HG03196 (cell line): ENCODE measurements around the gene CTRB1.
A peak's percentile ranks its signal among the peaks of the same experiment; 100 is the strongest.
"Not testable (repeated sequence)": the region's sequence is repeated elsewhere in the genome, so short reads cannot be mapped to it uniquely, and the experiment has no call there.

Source experiments
- ATAC-seq: cut with Tn5 transposase; IDR thresholded peaks from one replicate; pipeline ENCODE4 v1.9.1; 2021; ENCODE audit not compliant: unreplicated experiment

CTRB1 gene

DNA sequence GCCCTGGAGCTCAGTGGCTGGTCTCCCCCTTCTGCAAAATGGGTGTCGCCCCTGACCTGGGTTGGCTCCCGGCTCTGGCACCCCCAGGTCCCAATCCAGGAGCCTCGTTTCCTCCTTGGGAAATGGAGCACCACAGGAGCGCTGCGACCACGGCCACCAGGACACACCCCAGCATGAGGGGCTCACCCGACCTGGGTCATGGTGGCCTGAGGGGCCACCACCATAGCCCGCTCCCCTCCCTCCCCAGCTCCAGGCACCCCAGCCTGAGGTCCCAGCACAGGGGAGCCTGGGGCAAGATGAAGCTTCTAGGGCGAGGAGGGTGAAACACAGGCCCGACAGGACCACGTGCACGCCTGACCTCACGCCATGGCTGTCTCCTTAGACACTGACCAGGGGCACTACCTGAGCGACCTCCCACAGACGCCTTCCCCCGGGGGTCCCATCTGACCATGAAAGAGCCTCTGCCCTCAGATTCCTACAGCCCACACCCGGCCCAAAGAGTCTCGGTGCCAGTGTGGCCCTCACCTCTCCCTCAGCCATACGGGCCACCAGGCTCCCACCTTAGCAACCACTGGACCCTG is 20.8 kb downstream of the CTRB1 start:
- no peak for ATAC-seq

DNA sequence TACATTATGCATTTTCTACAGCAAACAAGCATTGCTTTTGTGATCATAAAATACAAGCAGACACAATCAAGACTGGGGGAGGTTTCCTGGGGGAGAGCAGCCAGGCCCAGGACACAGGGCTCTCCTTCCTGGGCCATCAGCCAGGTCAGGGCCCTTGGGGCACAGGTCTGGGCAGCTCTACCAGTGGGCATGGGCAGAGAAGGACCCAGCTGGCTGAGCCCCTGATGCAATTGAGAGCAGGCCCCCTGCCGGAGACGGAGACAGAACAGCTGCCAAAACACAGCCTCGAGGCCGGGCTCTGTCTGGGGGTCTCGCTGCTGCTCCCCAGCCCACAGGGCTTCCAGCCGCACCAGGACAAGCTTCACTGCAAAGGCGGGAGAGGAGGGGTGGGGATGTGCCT is 21.8 kb downstream of the CTRB1 start:
- ATAC-seq, result not testable (repeated sequence)

DNA sequence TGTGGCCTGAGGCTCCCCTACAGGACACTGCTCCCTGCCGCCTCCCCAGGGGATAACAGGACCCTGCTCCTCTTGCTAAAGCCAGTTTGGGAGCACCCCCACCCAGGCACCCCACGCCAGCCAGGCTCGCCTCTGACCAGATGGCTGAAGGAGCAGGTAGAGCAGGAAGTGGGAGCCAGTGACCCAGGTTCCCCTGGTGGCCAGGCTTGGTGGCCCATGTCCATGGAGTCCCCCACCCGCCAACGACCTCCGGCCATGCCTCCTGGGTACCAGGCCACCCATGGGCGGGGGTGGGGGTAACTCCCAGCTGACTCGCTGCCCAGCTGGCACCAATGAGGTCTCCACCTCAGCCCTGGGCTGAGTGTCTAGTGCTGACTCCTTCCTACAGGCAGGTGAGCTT is 22.6 kb downstream of the CTRB1 start:
- ATAC-seq, result no peak

DNA sequence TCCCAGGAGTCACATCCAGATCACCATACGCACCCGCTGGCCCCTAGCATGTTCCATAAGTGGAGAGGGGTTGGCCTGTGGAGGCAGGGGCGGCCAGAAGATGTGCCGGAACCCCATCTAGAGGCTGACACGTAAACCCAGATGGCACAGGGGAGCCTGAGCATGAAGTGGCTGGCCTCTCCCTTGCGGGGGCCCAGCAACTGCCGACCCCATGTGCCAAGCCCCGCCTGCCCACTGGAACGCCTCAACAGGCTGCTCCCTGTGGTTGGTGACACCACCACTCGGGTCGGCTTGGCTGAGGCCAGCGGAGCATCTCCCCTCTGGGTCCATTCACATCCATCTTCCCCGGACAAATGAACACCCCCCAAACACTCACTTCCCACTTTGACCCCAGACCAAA is 23.2 kb downstream of the CTRB1 start:
- no peak for ATAC-seq

DNA sequence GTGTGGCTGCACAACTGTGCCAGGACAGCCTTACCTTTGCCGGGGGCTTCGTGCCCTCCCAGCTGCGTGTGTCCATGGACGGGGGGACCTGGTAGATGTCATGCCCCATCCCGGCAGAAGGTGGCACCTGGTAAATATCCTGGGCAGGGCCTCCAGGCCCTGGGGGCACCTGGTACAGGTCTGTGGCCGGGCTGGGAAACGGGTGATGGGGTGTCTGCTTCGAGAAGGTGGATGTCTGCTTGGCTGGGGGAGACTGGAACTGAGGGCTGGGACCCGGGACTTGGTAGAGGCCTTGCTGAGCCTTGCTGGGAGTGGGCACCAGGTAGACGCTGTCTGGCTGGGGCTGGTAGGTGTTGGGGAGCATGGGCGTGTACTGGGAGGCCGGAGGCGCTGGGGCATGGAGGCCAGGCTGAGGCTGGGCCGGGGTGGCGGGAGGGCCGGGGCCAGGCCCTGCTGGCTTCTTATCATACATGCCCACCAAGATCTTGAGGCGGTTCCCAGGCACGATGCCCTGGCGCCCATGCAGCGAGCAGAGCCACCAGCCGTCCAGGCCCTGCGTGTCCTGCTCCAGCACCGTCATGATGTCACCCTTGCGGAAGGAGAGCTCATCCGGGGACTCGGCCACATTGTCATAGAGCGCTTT is 23.8 kb downstream of the CTRB1 start:
- ATAC-seq, result not testable (repeated sequence)

DNA sequence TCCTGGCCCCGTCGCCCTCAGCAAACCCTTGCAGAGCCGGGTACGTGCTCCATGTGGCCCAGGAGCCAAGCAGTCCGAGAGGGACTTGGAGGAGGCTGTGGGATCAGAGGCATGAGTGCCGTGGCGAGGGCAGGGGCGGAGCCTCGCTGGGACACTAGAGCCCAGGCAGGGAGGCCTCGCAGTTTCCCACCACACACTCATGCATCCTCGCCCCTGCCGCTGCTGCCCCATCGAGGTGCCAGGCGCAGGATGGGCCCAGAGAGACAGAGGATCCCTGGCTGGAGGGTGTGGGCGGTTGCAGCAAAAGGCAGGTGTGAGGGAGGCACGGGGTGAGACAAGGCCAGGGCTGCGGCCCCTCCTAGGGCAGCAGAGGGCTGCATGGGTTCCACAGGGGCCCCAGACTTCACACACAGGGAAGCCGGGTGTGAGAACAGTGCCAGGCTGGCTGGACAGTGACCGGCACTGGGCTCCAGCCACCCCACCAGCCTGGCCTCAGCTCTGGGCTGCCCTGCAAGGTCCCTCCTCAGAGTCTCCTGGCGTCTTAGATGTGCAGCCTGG is 25.0 kb downstream of the CTRB1 start:
- no peak for ATAC-seq

DNA sequence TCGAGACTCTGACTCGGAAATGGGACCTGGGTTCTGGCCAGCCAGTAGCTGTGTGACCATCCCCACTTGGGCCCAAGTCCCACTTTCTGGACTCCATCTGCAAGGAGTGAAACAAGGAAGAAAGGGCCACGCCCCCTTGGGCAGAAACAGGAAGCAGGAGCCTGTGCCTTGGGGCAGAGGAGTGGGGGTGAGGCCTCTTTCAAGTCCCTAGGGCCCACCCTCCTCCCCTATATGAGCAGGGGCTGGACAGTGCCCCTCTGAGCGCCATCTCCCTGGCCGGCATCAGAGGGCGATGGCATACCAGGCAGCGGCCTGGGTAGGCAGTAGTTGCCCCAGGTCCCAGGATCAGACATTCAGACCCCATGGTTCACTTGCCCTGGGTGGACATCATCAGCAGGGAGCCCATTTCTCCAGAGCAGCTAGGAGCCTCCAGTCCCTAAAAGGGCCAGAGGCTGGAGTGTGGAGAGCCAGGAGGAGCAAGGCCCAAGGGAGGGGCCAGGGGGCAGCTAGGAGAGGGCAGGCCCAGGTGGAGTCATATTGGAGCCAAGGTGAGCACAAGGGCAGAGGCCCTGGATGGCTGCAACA is 25.5 kb downstream of the CTRB1 start:
- ATAC-seq, result no peak

DNA sequence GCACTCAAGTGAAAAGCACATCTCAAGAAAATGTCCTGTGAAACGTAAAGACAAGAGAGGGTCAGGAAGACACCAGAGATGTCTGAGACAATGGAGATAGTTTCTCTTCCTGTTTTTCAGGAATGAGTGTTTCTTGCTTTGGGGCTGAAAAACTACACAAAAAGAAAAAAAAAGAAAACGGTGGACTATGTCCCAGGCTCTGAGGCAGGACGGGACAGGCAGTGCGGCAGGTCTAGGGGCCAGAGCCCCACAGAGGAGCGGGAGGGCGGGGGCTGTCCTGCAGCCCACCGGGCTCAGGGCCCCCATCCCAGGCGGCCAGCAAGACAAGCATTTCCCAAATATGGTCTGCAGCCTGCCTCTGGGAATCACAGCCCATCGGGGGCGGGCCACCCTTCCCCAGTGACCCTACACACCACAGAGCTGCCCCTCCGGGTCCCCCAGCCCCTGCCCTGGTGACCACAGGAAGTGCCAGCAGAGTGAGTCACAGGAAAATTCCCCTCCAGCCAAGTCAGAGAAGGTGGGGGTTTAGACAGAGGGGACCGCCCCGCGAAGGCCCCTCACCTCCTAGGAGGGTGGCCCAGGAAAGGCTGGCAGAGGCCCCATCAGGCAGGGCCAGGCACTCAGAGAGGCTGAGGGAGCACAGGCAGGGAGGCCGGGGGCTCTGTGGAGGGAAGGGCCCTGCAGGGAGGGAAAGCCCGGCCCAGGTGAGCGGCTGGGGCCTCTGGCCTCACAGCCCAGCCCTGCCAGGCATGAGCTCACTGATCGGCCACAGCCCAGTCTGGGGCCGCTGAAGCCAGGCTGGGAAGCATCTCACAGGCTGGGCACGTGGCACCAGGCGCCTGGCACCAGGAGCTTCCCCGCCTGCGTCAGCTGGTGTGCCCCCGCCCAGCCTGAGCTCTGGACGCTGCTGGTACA is 26.3 kb downstream of the CTRB1 start:
- ATAC-seq, result peak; percentile 40

DNA sequence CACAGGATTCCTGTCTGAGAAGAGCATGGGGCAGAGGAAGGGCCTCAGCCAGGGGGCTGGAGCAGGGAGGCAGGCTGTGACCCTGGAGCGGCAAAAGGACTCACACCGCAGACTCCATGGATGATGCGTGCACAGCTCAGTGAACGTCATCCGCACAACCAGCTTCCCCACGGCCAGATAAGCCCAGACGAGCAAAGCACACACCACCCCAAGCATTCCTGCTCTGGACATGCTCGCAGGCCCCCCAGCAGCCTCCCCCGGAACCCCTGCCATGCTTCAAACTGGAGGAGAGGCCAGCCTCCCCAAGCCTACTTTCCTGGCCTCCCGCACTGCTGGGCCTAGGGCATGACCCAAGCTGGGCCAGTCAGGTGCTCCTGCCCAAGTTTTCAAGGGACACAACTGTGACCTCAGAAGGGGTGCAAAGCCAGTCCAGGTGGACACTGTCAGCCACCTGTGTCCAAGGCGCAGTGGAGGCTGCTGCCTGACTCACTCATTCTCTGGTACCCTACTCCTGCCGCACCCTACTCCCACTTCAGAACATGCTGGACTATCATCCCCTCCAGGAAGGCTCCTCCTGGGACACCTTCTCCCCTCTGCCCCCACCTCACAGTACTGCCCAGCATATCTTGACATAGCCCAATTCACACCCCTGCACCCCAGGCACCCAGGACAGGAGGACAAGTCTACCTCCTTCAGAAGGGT is 27.9 kb downstream of the CTRB1 start:
- no peak for ATAC-seq

DNA sequence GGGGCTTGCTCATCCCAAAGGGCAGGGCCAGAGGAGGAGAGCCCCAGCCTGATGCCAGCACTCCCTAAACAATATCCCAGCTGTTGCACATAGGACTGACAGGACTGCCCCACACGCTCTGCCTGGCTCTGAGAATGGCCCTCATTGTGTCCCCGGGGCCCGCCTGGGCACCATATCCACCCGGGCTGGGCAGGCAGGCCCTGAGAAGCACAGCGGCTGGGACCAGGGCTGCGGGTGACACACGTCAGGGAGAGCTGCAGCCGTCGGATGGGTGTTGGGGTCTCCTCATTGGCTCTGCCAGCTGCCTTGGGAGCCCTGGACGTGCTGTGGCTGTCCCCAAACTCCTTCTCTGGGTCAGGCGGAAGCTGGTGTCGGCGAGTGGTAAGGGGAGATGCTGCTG is 28.5 kb downstream of the CTRB1 start:
- no peak for ATAC-seq

DNA sequence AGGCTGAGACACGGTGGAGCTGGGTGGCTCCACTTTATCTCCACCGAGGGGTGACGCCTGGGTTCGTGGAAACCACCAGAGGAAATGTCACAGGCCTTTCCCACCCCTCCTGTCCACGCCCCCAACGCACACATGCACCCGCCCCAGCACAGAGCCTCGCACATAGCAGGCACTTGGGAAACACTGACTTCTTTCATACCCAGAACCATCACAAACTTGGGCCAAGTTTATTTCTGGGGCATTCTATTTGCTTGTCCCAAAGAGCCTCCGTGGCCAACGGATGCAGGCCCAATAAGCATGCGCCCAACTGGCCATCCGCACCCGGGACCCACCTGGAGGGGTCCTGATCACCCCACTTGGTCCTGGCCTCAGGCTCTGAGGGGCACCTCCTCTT is 29.4 kb downstream of the CTRB1 start:
- ATAC-seq, result no peak

DNA sequence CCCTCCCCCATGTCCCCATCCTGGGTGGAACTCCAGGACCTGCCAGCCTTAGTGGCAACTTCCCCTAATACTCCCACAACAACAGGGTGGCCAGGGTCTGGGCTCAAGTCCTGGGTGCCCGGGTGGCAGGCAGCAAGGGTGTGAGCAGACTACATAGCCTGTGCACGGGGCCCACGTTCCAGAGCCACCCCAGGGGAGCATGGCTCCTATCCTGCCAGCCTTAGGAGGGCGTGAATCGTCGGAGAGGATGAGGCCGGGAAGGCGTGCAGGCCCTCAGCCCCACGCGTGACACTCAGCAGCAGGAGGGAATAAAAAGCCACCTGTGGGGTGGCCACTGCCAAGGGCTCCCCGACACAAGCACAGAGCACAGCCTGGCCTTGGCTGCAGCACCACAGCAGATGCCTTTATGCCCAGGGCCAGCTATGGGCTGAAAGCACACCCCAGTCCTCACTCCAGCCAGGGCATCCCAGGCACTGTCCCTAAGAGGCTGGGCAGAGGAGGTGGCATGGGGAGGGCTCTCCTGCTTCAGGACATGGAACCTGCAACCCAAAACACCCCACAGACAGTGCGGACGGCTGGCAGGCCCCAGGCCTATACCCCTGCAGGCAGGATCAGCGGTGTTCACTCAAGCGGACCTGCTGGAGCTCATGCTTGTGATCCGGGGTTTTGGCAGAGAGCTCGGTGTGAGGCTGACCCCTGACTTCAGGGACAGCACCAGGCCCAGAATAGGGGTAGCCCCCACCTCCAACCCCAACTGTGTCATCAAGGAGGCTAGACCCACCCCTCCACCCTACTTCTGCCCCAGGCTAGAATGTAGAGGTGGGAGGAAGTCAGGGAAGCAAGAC is 30.0 kb downstream of the CTRB1 start:
- no peak for ATAC-seq

DNA sequence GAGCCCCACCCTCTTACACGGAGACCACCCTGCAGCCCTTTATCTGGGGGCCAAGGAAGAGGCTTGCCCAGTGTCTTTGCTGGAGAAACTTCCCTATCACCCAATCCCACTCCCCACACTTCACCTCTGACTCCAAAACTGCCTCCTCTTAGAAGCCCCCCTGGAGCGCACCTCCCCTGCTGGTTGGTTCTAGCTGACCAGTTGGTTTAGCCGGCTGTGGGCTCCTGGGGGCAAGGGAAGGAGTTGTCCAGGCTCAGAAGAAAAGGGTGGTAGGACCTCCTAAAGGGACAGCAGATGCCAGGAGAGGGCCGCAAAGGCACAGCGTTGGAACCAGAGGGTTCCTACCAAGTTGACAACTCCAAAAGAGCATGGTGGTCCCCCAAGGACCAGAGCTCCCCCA is 30.7 kb downstream of the CTRB1 start:
- no peak for ATAC-seq

DNA sequence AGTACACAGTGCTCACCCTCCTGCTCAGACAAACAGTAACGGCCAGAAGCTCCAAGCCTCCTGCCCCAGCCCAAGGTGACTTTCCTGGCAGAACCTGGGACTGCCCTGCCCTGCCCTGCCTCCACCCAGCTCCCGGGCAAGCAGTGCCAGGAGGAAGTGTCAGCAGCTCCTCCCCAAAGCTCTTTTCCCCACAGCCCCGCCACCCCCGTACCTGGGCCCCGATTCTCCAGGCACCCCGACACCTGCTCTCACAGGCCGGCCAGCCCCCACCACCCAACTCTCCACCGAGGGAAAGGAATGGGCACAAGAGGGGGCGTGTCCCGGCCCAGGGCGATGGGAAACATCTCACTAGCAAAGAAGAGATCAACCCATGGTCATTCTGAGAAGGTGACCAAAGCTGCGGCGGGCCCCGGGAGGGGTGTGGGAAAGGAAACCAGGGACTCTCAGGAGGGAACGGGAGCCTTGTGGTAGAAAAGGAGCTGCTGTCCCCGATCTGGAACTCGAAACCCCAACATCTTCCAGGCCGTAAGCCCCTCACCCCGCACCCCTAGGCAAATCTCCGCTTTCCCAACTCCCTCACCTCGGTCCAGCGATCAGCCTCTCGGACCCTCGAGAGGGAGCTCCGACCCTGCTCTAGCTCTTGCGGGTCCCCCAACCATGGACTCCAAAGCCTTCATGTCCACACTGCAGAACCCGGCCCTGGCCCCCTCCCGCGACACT is 31.5 kb downstream of the CTRB1 start:
- no peak for ATAC-seq

DNA sequence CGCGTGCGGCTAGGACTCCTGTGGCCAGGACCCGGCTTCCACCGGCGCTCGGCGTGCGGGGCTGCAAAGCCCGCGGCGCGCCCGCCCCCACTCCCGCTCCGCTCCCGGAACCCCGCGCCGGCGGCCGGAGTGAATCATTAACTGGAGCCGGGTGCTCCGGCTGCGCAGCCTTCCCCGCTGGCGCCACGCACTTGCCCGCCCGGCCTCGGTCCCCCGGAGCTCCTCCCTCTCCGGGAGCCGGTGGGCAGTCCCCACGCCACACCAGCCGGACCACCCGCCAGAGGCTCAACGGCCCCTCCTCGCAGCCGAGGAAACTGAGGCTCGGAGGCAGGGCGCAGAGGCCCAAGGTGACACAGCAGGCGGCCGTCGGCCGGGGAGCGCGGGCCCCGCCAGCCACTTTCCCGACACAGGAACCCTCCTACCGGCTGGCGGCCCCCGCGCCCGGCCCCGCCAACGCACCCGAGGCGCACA is 32.1 kb downstream of the CTRB1 start:
- ATAC-seq, result no peak

DNA sequence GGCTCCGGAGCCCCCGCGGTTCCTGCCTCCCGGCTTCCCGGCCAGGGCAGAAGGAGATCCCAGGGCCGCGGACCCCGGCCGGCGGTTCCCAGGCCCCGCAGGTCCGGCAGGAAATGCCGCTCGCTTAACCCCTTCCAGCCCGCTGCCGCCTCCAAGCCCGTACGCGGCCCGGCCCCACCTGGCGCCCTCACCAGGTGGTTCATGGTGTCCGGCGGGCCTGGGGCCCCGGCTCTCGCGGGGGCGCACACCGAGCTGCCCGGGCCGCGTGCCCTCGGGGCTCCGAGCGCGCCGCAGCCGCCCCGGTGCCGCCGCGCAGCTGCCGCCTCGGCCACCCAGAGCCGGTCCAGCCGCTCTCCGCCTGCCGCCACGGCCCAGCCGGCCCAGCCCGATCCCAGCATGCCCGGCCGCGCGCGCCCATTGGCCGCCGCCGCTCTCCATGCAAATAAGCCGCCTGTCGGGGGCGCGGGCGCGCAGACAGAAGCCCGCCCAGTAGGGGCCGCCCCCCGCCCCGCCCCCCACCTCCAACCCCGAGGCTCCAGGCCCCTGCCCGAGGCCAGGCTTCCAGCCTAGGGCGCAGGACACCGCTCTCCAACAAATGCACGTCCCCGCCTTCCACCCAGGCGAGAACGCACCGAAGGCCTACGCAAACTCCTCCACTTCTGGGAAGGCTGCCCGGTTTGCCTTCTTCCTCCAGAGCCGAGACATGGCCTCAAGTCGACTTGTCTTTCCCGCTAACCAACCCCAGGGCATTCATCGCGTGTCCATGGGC is 32.7 kb downstream of the CTRB1 start, which contains the start of gene BCAR1:
TSS of gene BCAR1 (minus strand) at position 345 of the 769 bp plus-strand sequence. CDS start at position 203, 142 bp downstream.
- peak; percentile 76 for ATAC-seq

DNA sequence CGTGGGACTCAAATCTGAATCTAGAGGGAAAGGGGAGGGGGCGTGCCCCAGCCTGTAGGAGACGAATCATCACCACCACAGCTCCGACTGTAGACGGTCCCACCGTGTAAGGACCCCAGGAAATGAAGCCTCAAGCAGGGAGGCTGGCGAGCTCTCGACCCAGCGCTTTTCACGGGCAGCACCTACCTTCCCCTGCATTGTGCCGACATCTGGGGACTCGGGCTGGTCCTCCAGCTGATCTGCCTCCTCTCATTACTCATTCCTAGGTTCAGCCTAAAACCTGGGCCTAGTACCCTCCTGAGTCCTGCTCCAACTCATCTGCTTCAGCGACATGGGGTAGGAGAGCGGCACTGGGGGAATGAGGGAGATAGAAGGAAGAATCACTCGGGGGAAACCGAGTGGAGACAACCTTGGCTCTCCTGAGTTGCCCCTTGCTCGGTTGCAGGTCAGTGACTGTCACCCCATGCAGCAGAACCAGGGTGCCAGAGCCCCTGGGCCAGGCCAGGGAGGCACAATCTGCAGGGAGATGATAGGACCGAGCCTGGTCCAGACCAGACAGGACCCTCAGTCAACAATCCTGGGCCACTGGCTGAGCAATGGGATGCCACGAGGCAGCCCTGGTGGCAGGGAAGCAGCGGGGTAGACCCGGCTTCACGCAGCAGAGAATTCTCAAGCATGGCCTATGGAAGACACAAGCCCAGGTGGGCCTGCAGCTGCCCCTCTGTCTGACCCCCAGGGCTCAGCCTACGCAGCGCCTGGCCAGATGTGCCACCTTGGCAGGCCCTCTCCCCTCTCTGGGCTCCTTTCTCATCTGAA is 33.5 kb downstream of the CTRB1 start:
- ATAC-seq, result no peak
